Fibroblast of pulmonary artery (primary cell): ENCODE data around the gene MYH9.
A peak's percentile ranks its signal among the peaks of the same experiment; 100 is the strongest.

ENCODE experiments used
- DNase-seq: peaks from one replicate; pipeline ENCODE4 v3.0.0-alpha.2; 2010; ENCODE audit warnings: low read depth
- H3K4me3 ChIP-seq: replicated peaks from 2 replicates; pipeline ENCODE4 v1.5.1; 2011; ENCODE audit warnings: low read depth, mild to moderate bottlenecking, control low read depth, low read length, moderate library complexity
- CTCF ChIP-seq: IDR thresholded peaks from 2 replicates; pipeline ENCODE4 v1.5.1; 2011; ENCODE audit warnings: mild to moderate bottlenecking, control low read depth, low read length, inconsistent platforms; ENCODE audit errors: missing control alignments

The MYH9 gene

GRCh38 chr22:36325154-36326031, 62.4 kb downstream of the MYH9 start:
- DNase-seq: peak; percentile 95
- no peak overlapping the region for H3K4me3 ChIP-seq

GRCh38 chr22:36324414-36324813, 63.4 kb downstream of the MYH9 start:
- H3K4me3 ChIP-seq: no peak overlapping the region
- no peak for DNase-seq
- TF ChIP-seq CTCF: no peak

More at GRCh38 chr22:36325154-36326031, 62.4 kb downstream of the MYH9 start:
- no peak for TF ChIP-seq CTCF

- H3K4me3 ChIP-seq: no peak overlapping the region
Measured at GRCh38 chr22:36323855-36324331, 63.9 kb downstream of the MYH9 start.

GRCh38 chr22:36323182-36323854, 64.4 kb downstream of the MYH9 start:
- no peak overlapping the region for H3K4me3 ChIP-seq
- DNase-seq: peak; percentile 93
- peak; percentile 12 for TF ChIP-seq CTCF

More at GRCh38 chr22:36323855-36324331, 63.9 kb downstream of the MYH9 start:
- no peak for TF ChIP-seq CTCF
- peak; percentile 32 for DNase-seq

GRCh38 chr22:36322602-36322915, 65.2 kb downstream of the MYH9 start:
- no peak overlapping the region for H3K4me3 ChIP-seq
- TF ChIP-seq CTCF: no peak
- no peak for DNase-seq

- DNase-seq: no peak
- no peak overlapping the region for H3K4me3 ChIP-seq
- TF ChIP-seq CTCF: no peak
Measured at GRCh38 chr22:36321797-36322601, 65.8 kb downstream of the MYH9 start.
